HepG2 (cell line): ENCODE data around the gene NYNRIN. TPM values are rescaled to one million over a fixed set of nuclear protein-coding genes. Genes with fewer than 3 reads are reported as not detected.

Experiments
- BATF2 ChIP-seq: sonication (generic); formaldehyde crosslinking; IDR thresholded peaks from 2 replicates; pipeline ENCODE4 v1.8.0; 2022; ENCODE audit warnings: mild to moderate bottlenecking, missing genetic modification reagents, moderate library complexity
- CBX2 ChIP-seq, 2 experiments: fragments of 200-600 bp in 1 of 2; sonication (generic); formaldehyde crosslinking in 1 of 2; IDR thresholded peaks; 2 replicates each; pipeline versions ENCODE4 v1.7.0 to v1.8.1; 2018 to 2022; ENCODE audit warnings: low read depth in 2 of 2, low read length in 1 of 2, mild to moderate bottlenecking in 1 of 2, missing genetic modification reagents in 1 of 2
- CENPX ChIP-seq: sonication (generic); formaldehyde crosslinking; IDR thresholded peaks from 2 replicates; pipeline ENCODE4 v1.9.0; 2021; ENCODE audit warnings: mild to moderate bottlenecking, missing genetic modification reagents, moderate library complexity
- FOXC1 ChIP-seq: sonication (generic); formaldehyde crosslinking; IDR thresholded peaks from 2 replicates; pipeline ENCODE4 v1.8.0; 2022; ENCODE audit warnings: mild to moderate bottlenecking, missing genetic modification reagents, borderline replicate concordance
- GLMP ChIP-seq: sonication (generic); formaldehyde crosslinking; IDR thresholded peaks from 2 replicates; pipeline ENCODE4 v1.9.0; 2021; ENCODE audit warnings: missing genetic modification reagents, mild to moderate bottlenecking, borderline replicate concordance
- KLF13 ChIP-seq: sonication (generic); formaldehyde crosslinking; IDR thresholded peaks from 2 replicates; pipeline ENCODE4 v1.4.0; 2020; ENCODE audit warnings: mild to moderate bottlenecking, missing genetic modification reagents
- NR0B2 ChIP-seq: sonication (generic); formaldehyde crosslinking; IDR thresholded peaks from 2 replicates; pipeline ENCODE4 v1.4.0; 2020; ENCODE audit warnings: mild to moderate bottlenecking, missing genetic modification reagents
- NR2F2 ChIP-seq: IDR thresholded peaks from 2 replicates; pipeline ENCODE4 v1.6.1; 2012; ENCODE audit warnings: low read depth, inconsistent platforms, borderline replicate concordance
- RERE ChIP-seq: IDR thresholded peaks from 2 replicates; pipeline ENCODE4 v1.6.1; 2016; ENCODE audit warnings: low read depth, missing genetic modification reagents, missing compliant biosample characterization
- RFXAP ChIP-seq: sonication (generic); formaldehyde crosslinking; IDR thresholded peaks from 2 replicates; pipeline ENCODE4 v1.4.0; 2020; ENCODE audit warnings: missing genetic modification reagents, borderline replicate concordance
- SNRNP70 ChIP-seq: fragments of 200-400 bp; formaldehyde crosslinking; IDR thresholded peaks from 2 replicates; pipeline ENCODE4 v1.6.1; 2017; ENCODE audit warnings: mild to moderate bottlenecking, low read depth, low read length, moderate library complexity
- SP1 ChIP-seq, 2 experiments: fragments of 450-650 bp in 1 of 2; sonication (generic) in 1 of 2; formaldehyde crosslinking in 1 of 2; IDR thresholded peaks; 2 replicates each; pipeline versions ENCODE4 v1.4.0 to v1.6.1; 2016 to 2020; ENCODE audit warnings: missing genetic modification reagents in 1 of 2
- ZNF281 ChIP-seq: sonication (generic); formaldehyde crosslinking; IDR thresholded peaks from 2 replicates; pipeline ENCODE4 v1.4.0; 2020; ENCODE audit warnings: missing genetic modification reagents, borderline replicate concordance
- ZNF543 ChIP-seq: sonication (generic); formaldehyde crosslinking; IDR thresholded peaks from 2 replicates; pipeline ENCODE4 v1.4.0; 2020; ENCODE audit warnings: mild to moderate bottlenecking, missing genetic modification reagents
- ZNF672 ChIP-seq: sonication (generic); formaldehyde crosslinking; IDR thresholded peaks from 2 replicates; pipeline ENCODE4 v1.8.1; 2022; ENCODE audit warnings: missing genetic modification reagents
- ZNF781 ChIP-seq: sonication (generic); formaldehyde crosslinking; IDR thresholded peaks from 2 replicates; pipeline ENCODE4 v1.5.1; 2020; ENCODE audit warnings: borderline replicate concordance, mild to moderate bottlenecking, missing genetic modification reagents; ENCODE audit errors: not compliant biosample characterization
- ZSCAN12 ChIP-seq: sonication (generic); formaldehyde crosslinking; IDR thresholded peaks from 2 replicates; pipeline ENCODE4 v1.9.0; 2021; ENCODE audit warnings: mild to moderate bottlenecking, missing genetic modification reagents
- ZSCAN30 ChIP-seq: sonication (generic); formaldehyde crosslinking; IDR thresholded peaks from 2 replicates; pipeline ENCODE4 v1.5.0; 2020; ENCODE audit warnings: mild to moderate bottlenecking, missing genetic modification reagents
- polyA plus RNA-seq, 8 experiments: library from polyadenylated mRNA; depleted of rRNA in 3 of 8; stranded (reverse) in 7 of 8; unstranded in 1 of 8; fragments of >200 nt; fragmentation: Illumina TruSeq in 4 of 8; extraction: Trizol in 4 of 8; gene quantifications; 2 replicates each; pipeline versions ENCODE4 v1.2.1 to v1.2.3, GENCODE V29; 2011 to 2016; ENCODE audit warnings: low read depth in 4 of 8, missing spikeins in 1 of 8, mixed read lengths in 1 of 8; ENCODE audit not compliant: insufficient read depth in 1 of 8
- total RNA-seq, 5 experiments: library from RNA; depleted of rRNA; stranded (reverse); fragments of >200 nt; fragmentation: Illumina TruSeq; extraction: Trizol; gene quantifications; 2 replicates each; pipeline ENCODE4 v1.2.3, GENCODE V29; 2016; ENCODE audit warnings: low read depth in 1 of 5

The NYNRIN gene
- total and polyA plus RNA-seq, 2 of the 13 experiments (the other 11 are each of a cell fraction or from before 2014, with no cell fraction given), result 0.63 to 1.1 TPM

- TF ChIP-seq NR2F2 (no peak), KLF13 (no peak), CENPX (CRISPR knock-in tag) (no peak), ZNF543 (CRISPR knock-in tag) (no peak), RERE (CRISPR knock-in tag) (no peak), ZSCAN12 (no peak), FOXC1 (no peak), GLMP (CRISPR knock-in tag) (no peak), SNRNP70 (no peak), RFXAP (CRISPR knock-in tag) (no peak), ZNF281 (no peak), BATF2 (no peak), ZNF781 (CRISPR knock-in tag) (no peak), NR0B2 (CRISPR knock-in tag) (no peak), SP1 (IDR thresholded peaks at IDR 0.05) (no peak), SP1 (CRISPR knock-in tag; IDR thresholded peaks at IDR 0.05) (no peak), ZSCAN30 (no peak), ZNF672 (no peak), CBX2 (IDR thresholded peaks at IDR 0.05; ENCODE audit: low read depth, low read length) (no peak), CBX2 (CRISPR knock-in tag; IDR thresholded peaks at IDR 0.05; ENCODE audit: low read depth) (no peak)
Observed at GRCh38 chr14:24399999-24400718, 1.4 kb downstream of the NYNRIN start (continued).
